Islet of Langerhans (tissue), 1 donor: Measurements from ENCODE around the gene PTCRA.

Experiments
- FAIRE-seq: peaks from one replicate; lab custom pipeline; 2011; peaks lifted over from hg19 to GRCh38; lab: Jason Lieb, UNC

PTCRA gene

GRCh38 chr6:42904467-42904866 is 11.4 kb upstream of the PTCRA start:
- FAIRE-seq, result no peak

GRCh38 chr6:42907336-42907735 is 8.5 kb upstream of the PTCRA start:
- FAIRE-seq, result no peak

GRCh38 chr6:42909835-42910234 is 6.0 kb upstream of the PTCRA start:
- FAIRE-seq, result no peak

- no peak for FAIRE-seq
Measured at GRCh38 chr6:42911171-42912021, 4.5 kb upstream of the PTCRA start.

- no peak for FAIRE-seq
Measured at GRCh38 chr6:42914546-42914945, 1.3 kb upstream of the PTCRA start.

GRCh38 chr6:42916288-42916687 is 435 bp downstream of the PTCRA start:
- FAIRE-seq, result no peak

- FAIRE-seq, result no peak
Measured at GRCh38 chr6:42921801-42922200, 5.9 kb downstream of the PTCRA start.

GRCh38 chr6:42923666-42924065 is 7.8 kb downstream of the PTCRA start:
- FAIRE-seq, result no peak

GRCh38 chr6:42925248-42925857 is 9.5 kb downstream of the PTCRA start:
- FAIRE-seq, result no peak

GRCh38 chr6:42928986-42929820 is 13.3 kb downstream of the PTCRA start, which contains the start of gene CNPY3:
Gene CNPY3 (plus strand): TSS chr6:42929480. CDS start chr6:42929571, 91 bp downstream.
- FAIRE-seq, result no peak

GRCh38 chr6:42929821-42930360 is 14.0 kb downstream of the PTCRA start:
- no peak for FAIRE-seq

GRCh38 chr6:42932412-42932811 is 16.6 kb downstream of the PTCRA start:
- no peak for FAIRE-seq

GRCh38 chr6:42933205-42933604 is 17.4 kb downstream of the PTCRA start:
- no peak for FAIRE-seq

GRCh38 chr6:42935322-42935721 is 19.5 kb downstream of the PTCRA start:
- no peak for FAIRE-seq

- no peak for FAIRE-seq
Measured at GRCh38 chr6:42936398-42936797, 20.5 kb downstream of the PTCRA start.

GRCh38 chr6:42937548-42938427 is 21.9 kb downstream of the PTCRA start:
- no peak for FAIRE-seq

- FAIRE-seq, result no peak
Measured at GRCh38 chr6:42938428-42938796, 22.6 kb downstream of the PTCRA start.

GRCh38 chr6:42938987-42939809 is 23.3 kb downstream of the PTCRA start:
- no peak for FAIRE-seq

- FAIRE-seq, result no peak
Measured at GRCh38 chr6:42939810-42940167, 23.9 kb downstream of the PTCRA start.

GRCh38 chr6:42940493-42941045 is 24.7 kb downstream of the PTCRA start:
- FAIRE-seq, result no peak
